Mesothelial cell of epicardium (in vitro differentiated cells): ENCODE data around the gene ALDOA. TPM values are rescaled to one million over a fixed set of nuclear protein-coding genes. Genes with fewer than 3 reads are reported as not detected.

Source experiments
- DNase-seq, 2 experiments: peaks; one replicate each; pipeline ENCODE4 v3.0.0; 2021; ENCODE audit warnings: low spot score in 2 of 2; ENCODE audit not compliant: unreplicated experiment in 2 of 2
- H3K27ac Mint-ChIP-seq: 2 replicates; pipeline ENCODE4 v1.8.0; 2021; ENCODE audit warnings: mixed read lengths
- H3K27me3 Mint-ChIP-seq: 2 replicates; pipeline ENCODE4 v1.8.0; 2021; ENCODE audit warnings: low read depth, mixed read lengths
- H3K36me3 Mint-ChIP-seq: 2 replicates; pipeline ENCODE4 v1.8.0; 2021; ENCODE audit warnings: mixed read lengths
- H3K4me1 Mint-ChIP-seq: 2 replicates; pipeline ENCODE4 v1.8.0; 2021; ENCODE audit warnings: mixed read lengths
- H3K4me3 Mint-ChIP-seq: 2 replicates; pipeline ENCODE4 v1.8.0; 2021; ENCODE audit warnings: mild to moderate bottlenecking, moderate library complexity, mixed read lengths
- H3K9me3 Mint-ChIP-seq: 2 replicates; pipeline ENCODE4 v1.8.0; 2021; ENCODE audit warnings: mixed read lengths
- CTCF ChIP-seq: fragments of 200-600 bp; sonication (generic); IDR thresholded peaks from one replicate; pipeline ENCODE4 v1.5.0; 2021; ENCODE audit warnings: antibody characterized with exemption; ENCODE audit not compliant: unreplicated experiment
- total RNA-seq: library from RNA; stranded (reverse); gene quantifications from 3 replicates; pipeline ENCODE4 v1.2.1, GENCODE V29; 2021

Gene ALDOA
- total RNA-seq, 1 donor from 2014 or later, result 618 TPM

- H3K4me1 Mint-ChIP-seq, result peaks cover 22% of the 10 kb centered on the region
- H3K36me3 Mint-ChIP-seq, result peaks cover 15% of the 10 kb centered on the region
- H3K27ac Mint-ChIP-seq, result peak within 1 kb of the TSS; percentile 97
- no peak for TF ChIP-seq CTCF
- peak; percentile 84 to 92 for DNase-seq
- H3K27me3 Mint-ChIP-seq, result no peaks in the 10 kb centered on the region
- H3K9me3 Mint-ChIP-seq, result no peaks in the 10 kb centered on the region
- peak within 1 kb of the TSS; percentile 93 for H3K4me3 Mint-ChIP-seq
Observed at GRCh38 chr16:30075503-30076275, 10.1 kb downstream of the ALDOA start, which contains the start of gene PPP4C. PPP4C (plus strand) TSS chr16:30075994; CDS start chr16:30076378, 384 bp downstream.

- H3K27ac Mint-ChIP-seq, result peak overlapping the region; percentile 82
- H3K4me3 Mint-ChIP-seq, result peak overlapping the region; percentile 93
- H3K36me3 Mint-ChIP-seq, result peaks cover 16% of the 10 kb centered on the region
- no peaks in the 10 kb centered on the region for H3K9me3 Mint-ChIP-seq
- H3K4me1 Mint-ChIP-seq, result peaks cover 22% of the 10 kb centered on the region
- TF ChIP-seq CTCF, result no peak
- no peaks in the 10 kb centered on the region for H3K27me3 Mint-ChIP-seq
- DNase-seq, result no peak
Observed at GRCh38 chr16:30076276-30076791, 10.8 kb downstream of the ALDOA start.

GRCh38 chr16:30077656-30078055, 12.1 kb downstream of the ALDOA start:
- Mint-ChIP-seq H3K27me3 (no peaks in the 10 kb centered on the region), H3K27ac (peak overlapping the region; percentile 63), H3K4me1 (peaks cover 22% of the 10 kb centered on the region), H3K4me3 (peak overlapping the region; percentile 93), H3K9me3 (no peaks in the 10 kb centered on the region), H3K36me3 (peaks cover 16% of the 10 kb centered on the region)
- no peak for TF ChIP-seq CTCF
- DNase-seq, result no peak

- H3K4me3 Mint-ChIP-seq, result no peak overlapping the region
Observed at GRCh38 chr16:30078744-30079143, 13.2 kb downstream of the ALDOA start.

GRCh38 chr16:30079480-30079879, 13.9 kb downstream of the ALDOA start:
- no peak overlapping the region for H3K27ac Mint-ChIP-seq
- no peaks in the 10 kb centered on the region for H3K9me3 Mint-ChIP-seq
- no peak for DNase-seq
- H3K4me3 Mint-ChIP-seq, result no peak overlapping the region
- H3K4me1 Mint-ChIP-seq, result peaks cover 22% of the 10 kb centered on the region
- TF ChIP-seq CTCF, result no peak
- H3K36me3 Mint-ChIP-seq, result peaks cover 22% of the 10 kb centered on the region
- no peaks in the 10 kb centered on the region for H3K27me3 Mint-ChIP-seq

More at GRCh38 chr16:30078744-30079143, 13.2 kb downstream of the ALDOA start:
- H3K9me3 Mint-ChIP-seq, result no peaks in the 10 kb centered on the region
- no peak for TF ChIP-seq CTCF
- H3K36me3 Mint-ChIP-seq, result peaks cover 22% of the 10 kb centered on the region
- H3K27ac Mint-ChIP-seq, result no peak overlapping the region
- peaks cover 22% of the 10 kb centered on the region for H3K4me1 Mint-ChIP-seq
- no peaks in the 10 kb centered on the region for H3K27me3 Mint-ChIP-seq
- DNase-seq, result no peak
